Fibroblast of mammary gland (primary cell): ENCODE results near the gene INTS6.

Experiments used
- DNase-seq: peaks from one replicate; pipeline ENCODE4 v3.0.0-alpha.2; 2010; ENCODE audit warnings: low read depth
- H3K4me3 ChIP-seq: 2 replicates; pipeline ENCODE4 v1.5.1; 2011; ENCODE audit warnings: low read depth, mild to moderate bottlenecking, low read length, moderate library complexity; ENCODE audit not compliant: control insufficient read depth
- CTCF ChIP-seq: conservative IDR thresholded peaks from 2 replicates; pipeline ENCODE4 v1.5.1; 2011; ENCODE audit warnings: low read depth, low read length, inconsistent platforms; ENCODE audit not compliant: control insufficient read depth, insufficient read depth

Gene INTS6

DNA sequence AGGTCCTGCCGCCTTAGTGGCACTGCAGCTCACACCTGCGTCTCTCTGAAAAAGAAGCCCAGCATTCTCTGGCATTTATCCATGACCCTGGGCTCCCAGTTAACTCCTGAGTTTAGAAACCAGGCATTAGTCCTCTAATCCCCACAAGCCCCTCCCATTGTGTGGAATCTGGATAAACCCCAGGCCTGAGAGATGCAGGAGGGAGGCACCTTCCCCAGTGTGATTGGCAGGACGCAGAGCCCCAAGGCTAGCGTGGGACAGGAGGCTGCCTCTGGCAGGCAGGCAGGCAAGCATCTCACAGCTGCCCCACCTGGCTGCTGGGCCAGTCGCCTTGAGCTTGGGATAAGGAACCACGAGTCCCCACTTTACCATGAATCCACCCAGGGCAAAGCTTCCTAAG, 124.3 kb downstream of the INTS6 start:
- H3K4me3 ChIP-seq: no peak overlapping the region
- no peak for TF ChIP-seq CTCF
- DNase-seq: no peak

GRCh38 chr13:51327961-51328360, 124.9 kb downstream of the INTS6 start:
- no peak overlapping the region for H3K4me3 ChIP-seq
- DNase-seq: no peak
- TF ChIP-seq CTCF: no peak

DNA sequence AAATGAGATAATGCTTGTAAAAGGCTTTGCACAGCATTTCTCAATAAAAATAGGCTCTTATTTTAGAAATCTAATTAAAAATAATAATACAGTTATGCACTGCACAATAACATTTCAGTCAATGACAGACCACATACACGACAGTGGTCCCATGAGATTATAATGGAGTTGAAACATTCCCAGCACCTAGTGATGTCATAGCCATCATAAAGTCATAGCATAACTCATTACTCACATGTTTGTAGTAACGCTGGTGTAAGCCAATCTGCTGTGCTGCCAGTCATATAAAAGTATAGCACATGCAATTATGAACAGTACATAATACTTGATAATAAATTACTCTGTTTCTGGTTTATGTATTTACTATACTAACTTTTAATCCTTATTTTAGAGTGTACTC, 126.1 kb downstream of the INTS6 start:
- TF ChIP-seq CTCF: no peak
- peak; percentile 31 for DNase-seq
- H3K4me3 ChIP-seq: no peak overlapping the region

GRCh38 chr13:51325837-51326236, 127.0 kb downstream of the INTS6 start:
- TF ChIP-seq CTCF: no peak
- no peak overlapping the region for H3K4me3 ChIP-seq
- no peak for DNase-seq

DNA sequence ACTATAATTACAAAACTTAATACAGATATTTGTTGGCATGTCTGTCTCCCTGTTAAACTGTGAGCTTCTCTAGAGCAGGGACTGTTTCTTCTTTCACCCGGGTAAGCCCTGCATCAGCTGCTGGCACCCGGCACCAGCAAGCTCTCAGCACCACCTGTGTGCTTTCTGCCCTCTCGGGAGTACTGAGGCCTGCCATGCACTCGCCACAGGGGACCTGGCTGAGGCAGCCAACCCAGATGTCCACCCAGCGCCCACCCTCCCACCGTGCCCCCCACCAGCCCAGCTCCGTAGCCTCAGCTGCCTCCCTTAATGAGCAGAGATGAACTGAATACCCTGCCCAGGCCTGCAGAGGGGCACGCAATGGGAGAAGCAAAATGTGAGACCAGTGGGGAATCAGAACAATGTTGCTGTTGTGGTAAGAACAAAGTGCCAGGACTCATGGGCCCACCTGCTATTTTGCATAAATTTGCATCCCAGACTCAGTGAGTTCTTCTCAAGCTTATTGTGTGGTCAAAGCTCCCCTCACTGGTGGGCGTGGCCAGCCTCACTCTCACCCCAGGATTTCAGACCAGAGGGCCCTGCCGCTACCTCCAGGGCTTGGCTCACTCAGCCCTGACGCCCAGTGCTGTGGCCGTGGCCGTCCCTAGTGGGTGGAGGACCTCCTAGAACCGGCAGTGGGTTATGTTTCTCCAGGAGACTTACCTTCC, 128.0 kb downstream of the INTS6 start:
- no peak overlapping the region for H3K4me3 ChIP-seq
- no peak for DNase-seq
- no peak for TF ChIP-seq CTCF

DNA sequence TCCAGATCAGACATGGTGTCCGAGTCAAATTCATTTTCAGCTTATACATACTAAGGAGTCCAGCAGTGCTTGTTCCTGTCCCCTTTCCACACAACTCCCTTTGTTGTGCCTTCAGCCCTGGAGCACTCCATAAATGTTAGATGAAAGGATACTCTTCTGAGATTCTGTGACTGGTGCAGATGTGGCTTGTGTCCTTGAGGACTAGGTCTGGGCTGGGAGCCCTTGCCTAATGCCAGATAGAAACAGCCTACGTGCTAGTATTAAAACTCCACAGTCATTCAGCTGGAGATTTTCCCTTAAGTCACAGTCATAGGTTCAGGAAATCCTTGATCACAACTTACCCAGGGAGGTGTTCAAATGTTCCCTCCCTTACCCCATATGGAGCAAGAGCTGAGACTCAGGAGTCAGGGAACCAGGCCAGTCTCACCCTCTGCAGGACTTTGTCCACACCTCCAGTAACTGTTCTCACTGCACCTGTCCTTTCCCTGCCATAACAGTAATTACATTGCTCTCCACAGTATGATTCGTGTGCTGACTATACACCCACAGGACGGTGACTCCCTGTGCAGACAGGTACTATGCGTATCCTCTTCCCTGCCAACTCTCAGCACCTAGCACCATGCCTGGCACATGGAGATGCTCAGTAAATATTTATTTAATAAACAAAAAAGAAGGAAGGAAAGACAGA, 128.9 kb downstream of the INTS6 start:
- no peak for TF ChIP-seq CTCF
- DNase-seq: no peak
- H3K4me3 ChIP-seq: no peak overlapping the region
